Activated T-helper 2 cell treated with anti-CD3 and anti-CD28 coated beads, Interferon-gamma antibody, Interleukin-2, Interleukin-4, amounts not matched to agents 10 μg/mL and 5 μg/mL and 100 μg/mL, durations not matched to agents 14 hours and 24 hours and 36 hours (primary cell): ENCODE data around the gene CEP120. TPM values are rescaled to one million over a fixed set of nuclear protein-coding genes. Genes with fewer than 3 reads are reported as not detected.
A peak's percentile ranks its signal among the peaks of the same experiment; 100 is the strongest.

Experiments
- DNase-seq: peaks from one replicate; pipeline ENCODE4 v3.0.0; 2021; ENCODE audit warnings: low spot score
- H3K27ac Mint-ChIP-seq: one replicate; pipeline ENCODE4 v1.8.0; 2021; ENCODE audit warnings: mixed read lengths
- H3K27me3 Mint-ChIP-seq: one replicate; pipeline ENCODE4 v1.8.0; 2021; ENCODE audit warnings: low read depth, mixed read lengths
- H3K36me3 Mint-ChIP-seq: one replicate; pipeline ENCODE4 v1.8.0; 2021; ENCODE audit warnings: low read depth, mixed read lengths
- H3K4me1 Mint-ChIP-seq: one replicate; pipeline ENCODE4 v1.8.0; 2021; ENCODE audit warnings: low read depth, mixed read lengths
- H3K4me3 Mint-ChIP-seq: one replicate; pipeline ENCODE4 v1.8.0; 2021; ENCODE audit warnings: low read depth, mild to moderate bottlenecking, moderate library complexity, mixed read lengths
- H3K9me3 Mint-ChIP-seq: one replicate; pipeline ENCODE4 v1.8.0; 2021; ENCODE audit warnings: mixed read lengths
- intact Hi-C: fragments of 100-400 bp; cut with micrococcal nuclease; formaldehyde crosslinking; loops from one replicate; pipeline ENCODE4 v1.15.1; 2023
- total RNA-seq: library from RNA; stranded (reverse); gene quantifications from 2 replicates; pipeline ENCODE4 v1.2.3, GENCODE V29; 2022

Gene CEP120
- total RNA-seq, 1 donor from 2014 or later = 25.3 TPM

DNA sequence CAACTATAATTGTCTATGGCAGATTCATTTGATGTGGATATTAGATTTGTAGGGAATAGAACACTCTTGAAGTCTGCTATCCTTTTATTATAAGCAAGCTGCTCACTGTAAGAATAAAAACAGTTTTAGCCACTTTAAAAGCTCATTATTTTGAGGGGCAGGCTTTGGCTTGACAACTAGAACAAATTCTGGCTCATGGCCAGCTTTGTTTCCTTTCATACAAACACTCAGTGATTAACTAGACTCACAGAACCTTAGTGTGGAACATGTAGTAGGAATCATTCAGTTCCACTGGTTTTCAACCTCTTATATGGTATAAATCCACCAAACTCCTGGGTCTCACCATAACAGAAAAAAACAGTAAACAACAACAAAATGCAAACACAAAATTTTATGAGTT, 27.4 kb upstream of the CEP120 start:
- no peak for DNase-seq
- Mint-ChIP-seq H3K27ac (no peak overlapping the region), H3K4me3 (no peak overlapping the region), H3K27me3 (peaks cover 5% of the 10 kb centered on the region), H3K9me3 (no peaks in the 10 kb centered on the region), H3K4me1 (peaks cover 51% of the 10 kb centered on the region), H3K36me3 (no peaks in the 10 kb centered on the region)
- intact Hi-C loops = loop anchor here (5.0 kb wide), 1 partner anchor 97 kb away; no protein-coding TSS in a partner anchor

GRCh38 chr5:123450114-123450513, 26.9 kb upstream of the CEP120 start:
- H3K4me1 Mint-ChIP-seq = peaks cover 51% of the 10 kb centered on the region
- peaks cover 5% of the 10 kb centered on the region for H3K27me3 Mint-ChIP-seq
- no peaks in the 10 kb centered on the region for H3K9me3 Mint-ChIP-seq
- intact Hi-C loops = loop anchor here (5.0 kb wide), 1 partner anchor 97 kb away; no protein-coding TSS in a partner anchor
- peak overlapping the region; percentile 6 for H3K27ac Mint-ChIP-seq
- H3K4me3 Mint-ChIP-seq = no peak overlapping the region
- DNase-seq = no peak
- H3K36me3 Mint-ChIP-seq = no peaks in the 10 kb centered on the region

DNA sequence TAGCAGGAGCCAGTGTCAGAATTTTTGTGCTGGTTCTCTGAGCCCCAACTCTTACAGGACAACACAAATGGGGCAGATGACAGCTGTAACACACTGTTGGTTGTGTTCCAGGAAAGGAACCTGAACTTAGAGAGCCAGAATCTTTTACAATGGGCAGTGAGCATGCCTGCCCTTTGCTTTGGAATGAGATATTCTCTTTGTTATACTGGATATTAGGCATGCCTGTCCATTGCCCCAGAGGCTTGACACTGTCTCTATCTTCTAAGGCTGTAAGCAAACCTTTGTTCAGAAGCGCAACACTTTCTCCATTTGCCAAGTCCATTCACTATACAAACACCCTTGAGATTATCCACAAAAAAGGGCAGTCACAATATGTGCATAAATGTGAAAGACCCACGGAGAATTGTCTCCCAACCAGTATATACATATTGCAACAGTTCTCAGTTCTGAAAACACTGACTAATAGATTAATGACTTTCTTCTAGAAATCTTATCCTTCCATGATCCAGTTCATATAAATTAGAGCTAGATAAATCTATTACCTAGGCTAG, 26.3 kb upstream of the CEP120 start:
- intact Hi-C loops = no loop called here
- Mint-ChIP-seq H3K9me3 (no peaks in the 10 kb centered on the region), H3K4me1 (peaks cover 48% of the 10 kb centered on the region), H3K36me3 (no peaks in the 10 kb centered on the region), H3K27me3 (peaks cover 8% of the 10 kb centered on the region), H3K4me3 (no peak overlapping the region), H3K27ac (no peak overlapping the region)
- DNase-seq = no peak

DNA sequence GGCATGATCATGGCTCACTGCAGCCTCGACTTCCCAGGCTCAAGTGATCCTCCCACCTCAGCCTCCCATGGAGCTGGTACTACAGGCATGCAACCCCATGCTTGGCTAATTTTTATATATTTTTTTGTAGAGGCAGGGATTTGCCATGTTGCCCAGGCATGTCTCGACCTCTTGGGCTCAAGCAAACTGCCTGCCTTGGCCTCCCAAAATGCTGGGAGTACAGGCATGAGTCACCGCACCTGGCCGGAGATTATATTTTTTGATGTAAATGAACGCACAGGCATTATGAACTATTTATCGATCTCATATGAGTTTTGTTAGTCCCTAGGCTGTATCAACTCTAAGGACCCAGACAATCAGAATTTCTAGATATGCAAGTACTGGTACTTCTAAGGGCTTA, 25.5 kb upstream of the CEP120 start:
- intact Hi-C loops = loop anchor here (1.0 kb wide), 4 partner anchors 9 to 64 kb away; partner anchors contain the start of genes CEP120 and CSNK1G3
- no peak overlapping the region for H3K4me3 Mint-ChIP-seq
- no peak for DNase-seq
- H3K4me1 Mint-ChIP-seq = peaks cover 48% of the 10 kb centered on the region
- peak overlapping the region; percentile 53 for H3K27ac Mint-ChIP-seq
- H3K27me3 Mint-ChIP-seq = peaks cover 8% of the 10 kb centered on the region
- no peaks in the 10 kb centered on the region for H3K36me3 Mint-ChIP-seq
- H3K9me3 Mint-ChIP-seq = no peaks in the 10 kb centered on the region

DNA sequence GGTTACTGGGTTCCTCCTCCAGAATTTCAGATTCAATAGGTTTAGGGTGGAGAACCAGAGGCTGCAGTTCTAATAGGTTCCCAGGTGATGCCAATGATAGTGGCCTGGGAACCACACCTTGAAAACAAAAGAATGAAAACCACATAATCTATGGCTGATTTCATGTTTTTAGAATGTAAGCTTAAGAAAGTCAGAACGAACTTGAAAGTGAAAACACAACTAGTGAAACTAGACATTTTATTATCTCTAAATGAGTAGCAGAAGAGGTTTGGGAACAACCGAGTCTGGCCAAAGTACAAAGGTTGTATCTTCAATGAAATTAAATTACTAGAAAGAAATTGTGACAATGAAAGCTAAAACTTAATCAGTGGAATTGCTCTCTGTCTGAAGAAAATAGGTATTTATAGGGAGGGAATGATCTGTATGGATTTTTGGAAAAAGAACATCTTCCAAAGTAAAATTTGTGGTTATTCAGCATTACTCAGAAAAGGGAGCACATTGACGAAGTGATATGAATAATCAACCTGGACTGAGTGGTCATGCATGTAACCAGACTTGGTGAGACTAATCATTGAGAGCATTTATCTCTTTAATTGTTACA, 24.9 kb upstream of the CEP120 start:
- DNase-seq = peak; percentile 46
- Mint-ChIP-seq H3K4me1 (peaks cover 48% of the 10 kb centered on the region), H3K27ac (peak overlapping the region; percentile 87), H3K9me3 (no peaks in the 10 kb centered on the region), H3K27me3 (peaks cover 8% of the 10 kb centered on the region), H3K36me3 (no peaks in the 10 kb centered on the region), H3K4me3 (peak overlapping the region; percentile 1)
- intact Hi-C loops = loop anchor here (1.0 kb wide), 4 partner anchors 9 to 64 kb away; partner anchors contain the start of genes CEP120 and CSNK1G3

DNA sequence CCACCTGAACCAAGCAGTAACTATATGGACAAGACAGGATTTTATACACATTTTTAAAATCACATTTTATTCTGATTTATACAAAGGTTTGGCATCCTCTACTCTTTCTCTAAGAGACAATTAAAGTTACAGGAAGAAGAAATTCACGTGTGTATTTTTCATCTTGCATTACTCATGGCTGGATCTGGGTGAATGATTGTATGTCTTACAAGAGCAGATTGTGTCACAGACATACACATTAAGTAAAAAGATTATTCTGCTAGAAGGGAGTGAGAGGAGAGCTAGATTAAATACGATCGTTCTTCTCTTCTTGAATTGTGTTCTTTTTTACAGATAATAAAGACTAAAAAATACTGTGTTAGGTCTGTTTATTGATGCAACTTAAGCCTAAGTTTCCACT, 20.8 kb upstream of the CEP120 start:
- H3K4me3 Mint-ChIP-seq = no peak overlapping the region
- intact Hi-C loops = no loop called here

DNA sequence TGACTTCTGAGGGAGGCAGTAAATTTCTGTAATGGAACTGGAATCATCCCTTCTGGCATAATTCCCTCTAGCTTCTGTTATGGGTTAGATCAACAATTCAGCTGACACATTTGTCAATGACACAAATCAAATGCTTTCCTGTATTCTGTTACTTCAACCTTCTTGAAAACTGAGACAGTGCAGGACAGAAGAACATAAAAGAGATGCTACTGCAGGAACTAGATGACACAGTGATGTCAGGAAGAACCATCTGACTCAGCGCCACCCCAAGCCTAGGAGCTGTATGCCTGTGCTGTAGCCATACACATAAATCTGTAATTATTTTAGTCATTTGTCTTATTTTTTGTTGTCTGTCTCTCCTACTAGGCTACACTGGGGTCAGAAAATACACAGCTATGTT, 18.2 kb upstream of the CEP120 start:
- intact Hi-C loops = no loop called here
- no peaks in the 10 kb centered on the region for H3K9me3 Mint-ChIP-seq
- peak overlapping the region; percentile 64 for H3K27ac Mint-ChIP-seq
- peaks cover 40% of the 10 kb centered on the region for H3K4me1 Mint-ChIP-seq
- H3K36me3 Mint-ChIP-seq = no peaks in the 10 kb centered on the region
- H3K4me3 Mint-ChIP-seq = no peak overlapping the region
- H3K27me3 Mint-ChIP-seq = peaks cover 4% of the 10 kb centered on the region
- no peak for DNase-seq

More for the DNA sequence above, 20.8 kb upstream of the CEP120 start:
- H3K4me1 Mint-ChIP-seq = peaks cover 44% of the 10 kb centered on the region
- H3K36me3 Mint-ChIP-seq = no peaks in the 10 kb centered on the region
- peaks cover 4% of the 10 kb centered on the region for H3K27me3 Mint-ChIP-seq
- H3K9me3 Mint-ChIP-seq = no peaks in the 10 kb centered on the region
- H3K27ac Mint-ChIP-seq = no peak overlapping the region
- no peak for DNase-seq

DNA sequence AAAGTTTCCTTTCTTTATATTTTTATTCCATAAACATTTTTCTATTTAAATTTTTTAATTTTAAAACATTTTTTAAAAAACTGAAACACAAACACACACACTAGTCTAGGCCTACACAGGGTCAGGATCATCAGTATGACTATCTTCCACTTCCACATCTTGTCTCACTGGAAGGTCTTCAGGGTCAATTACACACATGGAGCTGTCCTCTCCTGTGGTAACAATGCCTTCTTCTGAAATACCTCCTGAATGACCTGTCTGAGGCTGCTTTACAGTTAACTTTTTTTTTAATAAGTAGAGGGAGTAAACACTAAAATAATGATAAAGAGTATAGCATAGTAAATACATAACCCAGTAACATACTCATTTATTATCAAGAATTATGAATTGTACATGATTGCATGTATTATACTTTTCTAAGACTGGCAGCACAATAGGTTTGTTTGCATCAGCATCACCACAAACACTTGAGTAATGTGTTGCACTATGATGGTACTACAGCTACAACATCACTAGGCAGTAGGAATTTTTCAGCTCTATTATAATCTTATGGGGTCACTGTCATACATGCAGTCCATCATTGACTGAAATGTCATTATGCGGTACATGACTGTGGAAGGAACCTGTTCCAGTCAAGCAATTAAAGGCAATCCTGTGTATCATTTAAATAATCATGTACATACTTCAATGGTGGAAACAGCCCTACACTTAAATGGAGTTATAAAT, 17.4 kb upstream of the CEP120 start:
- H3K9me3 Mint-ChIP-seq = no peaks in the 10 kb centered on the region
- peaks cover 33% of the 10 kb centered on the region for H3K4me1 Mint-ChIP-seq
- no peak for DNase-seq
- no peaks in the 10 kb centered on the region for H3K36me3 Mint-ChIP-seq
- H3K27me3 Mint-ChIP-seq = peaks cover 2% of the 10 kb centered on the region
- no peak overlapping the region for H3K4me3 Mint-ChIP-seq
- peak overlapping the region; percentile 64 for H3K27ac Mint-ChIP-seq
- intact Hi-C loops = no loop called here

- H3K4me1 Mint-ChIP-seq = peaks cover 33% of the 10 kb centered on the region
- H3K27ac Mint-ChIP-seq = peak overlapping the region; percentile 81
- H3K27me3 Mint-ChIP-seq = peaks cover 2% of the 10 kb centered on the region
These were observed 16.5 kb upstream of the CEP120 start for GRCh38 chr5:123439709-123440108.

GRCh38 chr5:123438902-123439301, 15.7 kb upstream of the CEP120 start:
- Mint-ChIP-seq H3K4me3 (no peak overlapping the region), H3K9me3 (no peaks in the 10 kb centered on the region), H3K27ac (peak overlapping the region; percentile 81), H3K4me1 (peaks cover 33% of the 10 kb centered on the region), H3K36me3 (no peaks in the 10 kb centered on the region), H3K27me3 (no peaks in the 10 kb centered on the region)
- intact Hi-C loops = loop anchor here (1.0 kb wide), 4 partner anchors 9 to 73 kb away; partner anchors contain the start of genes CEP120 and CSNK1G3
- peak; percentile 29 for DNase-seq

More at GRCh38 chr5:123439709-123440108, 16.5 kb upstream of the CEP120 start:
- Mint-ChIP-seq H3K9me3 (no peaks in the 10 kb centered on the region), H3K4me3 (no peak overlapping the region), H3K36me3 (no peaks in the 10 kb centered on the region)
- intact Hi-C loops = loop anchor here (1.0 kb wide), 2 partner anchors 9 to 73 kb away; partner anchors contain the start of gene CSNK1G3
- DNase-seq = no peak

GRCh38 chr5:123438244-123438643, 15.0 kb upstream of the CEP120 start:
- Mint-ChIP-seq H3K36me3 (no peaks in the 10 kb centered on the region), H3K4me3 (no peak overlapping the region), H3K27ac (peak overlapping the region; percentile 73), H3K9me3 (no peaks in the 10 kb centered on the region), H3K27me3 (no peaks in the 10 kb centered on the region), H3K4me1 (peaks cover 34% of the 10 kb centered on the region)
- no peak for DNase-seq
- intact Hi-C loops = loop anchor here (1.0 kb wide), 2 partner anchors 15 to 22 kb away; partner anchors contain the start of gene CEP120

DNA sequence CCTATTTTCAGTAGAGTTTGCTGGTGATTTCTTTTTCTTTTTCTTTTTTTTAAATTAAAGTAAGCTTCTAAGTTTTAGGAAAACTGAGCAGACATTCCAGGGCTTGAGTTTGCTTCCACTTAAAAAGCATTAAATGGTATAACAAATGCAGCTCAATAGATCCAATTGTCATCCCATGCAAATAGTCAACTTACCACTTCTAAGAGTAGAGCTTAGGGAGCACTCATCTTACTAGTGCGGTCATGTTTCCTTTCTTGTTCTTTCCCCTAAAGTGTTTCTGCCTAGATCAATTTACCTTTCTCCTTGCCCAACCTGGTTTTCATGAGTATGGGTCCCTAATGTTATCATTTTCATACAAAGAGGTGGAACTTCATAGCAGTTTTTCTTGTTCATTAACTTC, 13.0 kb upstream of the CEP120 start:
- no peak for DNase-seq
- Mint-ChIP-seq H3K9me3 (no peaks in the 10 kb centered on the region), H3K4me3 (no peak overlapping the region), H3K4me1 (peaks cover 31% of the 10 kb centered on the region), H3K27me3 (no peaks in the 10 kb centered on the region), H3K36me3 (no peaks in the 10 kb centered on the region), H3K27ac (no peak overlapping the region)
- intact Hi-C loops = no loop called here

- DNase-seq = no peak
- Mint-ChIP-seq H3K36me3 (no peaks in the 10 kb centered on the region), H3K4me1 (peaks cover 24% of the 10 kb centered on the region), H3K4me3 (no peak overlapping the region), H3K27ac (no peak overlapping the region), H3K27me3 (no peaks in the 10 kb centered on the region), H3K9me3 (no peaks in the 10 kb centered on the region)
- intact Hi-C loops = no loop called here
These were observed 11.6 kb upstream of the CEP120 start for GRCh38 chr5:123434796-123435195.
